K562 (cell line): ENCODE data around the gene DAGLB. TPM values are rescaled to one million over a fixed set of nuclear protein-coding genes. Genes with fewer than 3 reads are reported as not detected.

Source experiments
- ARID1B ChIP-seq: fragments of 450-650 bp; IDR thresholded peaks from 2 replicates; pipeline ENCODE4 v1.6.1; 2016; ENCODE audit warnings: antibody characterized with exemption, mild to moderate bottlenecking, inconsistent platforms
- ATF1 ChIP-seq, 2 experiments: fragments of 450-650 bp in 1 of 2; IDR thresholded peaks; 2 replicates each; pipeline ENCODE4 v1.6.1; 2016; ENCODE audit warnings: missing compliant biosample characterization in 1 of 2, missing genetic modification characterization in 1 of 2
- BMI1 ChIP-seq: fragments of 150-350 bp; IDR thresholded peaks from 2 replicates; pipeline ENCODE4 v1.6.1; 2014; ENCODE audit warnings: low read length
- EHMT2 ChIP-seq: fragments of 450-650 bp; IDR thresholded peaks from 2 replicates; pipeline ENCODE4 v1.6.1; 2018; ENCODE audit warnings: antibody characterized with exemption
- ELF2 ChIP-seq: fragments of 250-450 bp; sonication (Bioruptor Pico); IDR thresholded peaks from 2 replicates; pipeline ENCODE4 v1.5.0; 2021; ENCODE audit warnings: mild to moderate bottlenecking
- FOXK2 ChIP-seq, 2 experiments: fragments of 450-650 bp; IDR thresholded peaks in 1 of 2; conservative IDR thresholded peaks in 1 of 2; 2 replicates each; pipeline ENCODE4 v1.6.1; 2016; ENCODE audit warnings: low read depth in 2 of 2, mild to moderate bottlenecking in 1 of 2
- HDAC8 ChIP-seq: fragments of 450-650 bp; IDR thresholded peaks from 2 replicates; pipeline ENCODE4 v1.6.1; 2016; ENCODE audit warnings: mild to moderate bottlenecking, missing genetic modification characterization, moderate library complexity, missing compliant biosample characterization
- ILF3 ChIP-seq: fragments of 450-650 bp; IDR thresholded peaks from 2 replicates; pipeline ENCODE4 v1.6.1; 2018; ENCODE audit warnings: antibody characterized with exemption, mild to moderate bottlenecking, moderate library complexity, borderline replicate concordance
- IRF2 ChIP-seq: sonication (generic); formaldehyde crosslinking; IDR thresholded peaks from 2 replicates; pipeline ENCODE4 v1.8.1; 2022; ENCODE audit warnings: mild to moderate bottlenecking, missing genetic modification reagents
- KDM4B ChIP-seq, 2 experiments: fragments of 450-650 bp in 1 of 2; sonication (generic) in 1 of 2; IDR thresholded peaks; 2 replicates each; pipeline ENCODE4 v1.6.1; 2016 to 2017; ENCODE audit warnings: borderline replicate concordance in 2 of 2, antibody characterized with exemption in 1 of 2, low read depth in 1 of 2, mild to moderate bottlenecking in 1 of 2
- NEUROD1 ChIP-seq: fragments of 150-350 bp; IDR thresholded peaks from 2 replicates; pipeline ENCODE4 v1.6.1; 2014; ENCODE audit warnings: borderline replicate concordance, low read length, low read depth; ENCODE audit not compliant: partially characterized antibody
- PHF8 ChIP-seq: fragments of 200-600 bp; sonication (generic); IDR thresholded peaks from 2 replicates; pipeline ENCODE4 v1.6.1; 2012; ENCODE audit warnings: mixed run types, mild to moderate bottlenecking, inconsistent platforms, low read length, moderate library complexity, borderline replicate concordance
- PRPF4 ChIP-seq: fragments of 200-400 bp; formaldehyde crosslinking; IDR thresholded peaks from one replicate; pipeline ENCODE4 v1.6.1; 2017; ENCODE audit warnings: low read length, low read depth, mild to moderate bottlenecking; ENCODE audit not compliant: insufficient read depth, poor library complexity, severe bottlenecking
- RAD51 ChIP-seq: fragments of 450-650 bp; IDR thresholded peaks from 2 replicates; pipeline ENCODE4 v1.7.1; 2016; ENCODE audit warnings: low read depth, mild to moderate bottlenecking, borderline replicate concordance
- RFX5 ChIP-seq: IDR thresholded peaks from 2 replicates; pipeline ENCODE4 v1.6.1; 2011; ENCODE audit warnings: low read depth, mild to moderate bottlenecking, improper control_type of control experiment, low read length
- ZNF24 ChIP-seq: fragments of 450-650 bp; IDR thresholded peaks from 2 replicates; pipeline ENCODE4 v1.6.1; 2016
- ZNF311 ChIP-seq: fragments of 250-450 bp; sonication (Bioruptor Pico); IDR thresholded peaks from 2 replicates; pipeline ENCODE4 v1.4.0; 2020; ENCODE audit warnings: mild to moderate bottlenecking, moderate library complexity
- polyA plus RNA-seq, 8 experiments: library from polyadenylated mRNA; depleted of rRNA in 4 of 8; stranded (reverse) in 5 of 8; unstranded in 3 of 8; fragments of >200 nt; fragmentation: Nextera tagmentation in 2 of 8; fragmentation: Illumina TruSeq in 1 of 8; extraction: Ambion mirVana in 2 of 8; extraction: Trizol in 1 of 8; gene quantifications; 2 replicates each; pipeline versions ENCODE4 v1.2.1 to v1.2.3, GENCODE V29; 2011 to 2014; ENCODE audit warnings: inconsistent platforms in 1 of 8, missing spikeins in 1 of 8
- total RNA-seq, 7 experiments: library from RNA; depleted of rRNA in 6 of 7; stranded (reverse); fragments of >200 nt in 6 of 7; fragmentation: Illumina TruSeq in 2 of 7; extraction: Trizol in 2 of 7; gene quantifications; 2 replicates each; pipeline versions ENCODE4 v1.2.1 to v1.2.3, GENCODE V29; 2011 to 2021; ENCODE audit warnings: low replicate concordance in 1 of 7
- TF ChIP-seq, protein P1 (sequence below): fragments of 450-650 bp; IDR thresholded peaks from 2 replicates; pipeline ENCODE4 v1.6.1; 2016; ENCODE audit warnings: antibody characterized with exemption
- TF ChIP-seq, protein P2 (sequence below): fragments of 450-650 bp; IDR thresholded peaks from 2 replicates; pipeline ENCODE4 v1.6.1; 2016; ENCODE audit warnings: mild to moderate bottlenecking
- TF ChIP-seq, protein P3 (sequence below): fragments of 250-450 bp; sonication (Bioruptor Pico); IDR thresholded peaks from 2 replicates; pipeline ENCODE4 v1.9.0; 2021; ENCODE audit warnings: mild to moderate bottlenecking
- TF ChIP-seq, protein P4 (sequence below): fragments of 250-450 bp; sonication (Bioruptor Pico); IDR thresholded peaks from 2 replicates; pipeline ENCODE4 v1.8.0; 2022; ENCODE audit warnings: moderate library complexity, mild to moderate bottlenecking, inconsistent platforms
- TF ChIP-seq, protein P5 (sequence below): fragments of 250-450 bp; sonication (Bioruptor Pico); IDR thresholded peaks from 2 replicates; pipeline ENCODE4 v1.6.1; 2021; ENCODE audit warnings: mild to moderate bottlenecking

DAGLB gene
- total and polyA plus RNA-seq, 9 of the 15 experiments (the other 6 are each of a cell fraction or from before 2014, with no cell fraction given): 0.92 to 16.4 (median 9.3) TPM

DNA sequence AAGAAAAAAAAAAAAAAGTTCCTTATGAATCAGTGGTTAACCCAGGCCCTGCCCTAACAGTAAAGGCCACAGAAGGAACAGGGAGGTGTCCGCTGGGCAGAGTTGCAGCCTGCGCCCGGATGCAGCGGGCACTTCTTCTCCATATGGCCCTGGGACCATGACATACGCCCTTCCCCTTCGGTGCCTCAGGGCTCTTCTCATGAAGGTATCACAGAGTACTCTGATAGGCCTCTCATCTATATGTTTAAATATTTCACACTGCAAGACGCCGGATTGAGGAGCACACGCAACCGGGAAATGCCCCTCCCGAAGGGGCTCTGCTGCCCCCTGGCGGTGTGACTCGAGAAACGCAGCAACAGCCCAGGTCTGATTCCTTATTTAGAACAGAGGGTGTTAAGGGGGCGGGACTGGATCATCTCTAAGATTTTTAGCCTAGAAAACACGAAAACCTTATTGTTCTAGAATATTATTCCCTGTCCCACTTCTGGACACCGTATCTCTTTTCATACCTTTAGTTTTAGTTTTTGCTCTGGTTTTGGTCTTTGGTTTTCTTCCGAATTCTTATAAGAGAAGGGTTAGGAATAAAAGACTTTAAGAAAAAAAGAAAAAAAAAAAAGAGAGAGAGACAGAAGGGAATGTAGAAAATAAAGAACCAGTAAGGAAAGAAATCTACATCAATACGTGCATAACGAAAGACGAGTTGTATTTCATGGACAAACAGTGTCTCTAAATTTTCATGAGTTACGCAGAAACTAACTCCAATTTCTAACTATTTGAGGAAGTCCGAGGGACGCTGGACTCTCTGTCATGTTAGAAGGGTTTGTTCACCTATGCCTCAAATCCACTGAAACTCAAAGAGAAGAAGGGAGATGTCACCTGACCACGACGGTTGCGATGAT lies 12.0 kb downstream of the DAGLB start (continued):
- TF ChIP-seq, protein P1, sequence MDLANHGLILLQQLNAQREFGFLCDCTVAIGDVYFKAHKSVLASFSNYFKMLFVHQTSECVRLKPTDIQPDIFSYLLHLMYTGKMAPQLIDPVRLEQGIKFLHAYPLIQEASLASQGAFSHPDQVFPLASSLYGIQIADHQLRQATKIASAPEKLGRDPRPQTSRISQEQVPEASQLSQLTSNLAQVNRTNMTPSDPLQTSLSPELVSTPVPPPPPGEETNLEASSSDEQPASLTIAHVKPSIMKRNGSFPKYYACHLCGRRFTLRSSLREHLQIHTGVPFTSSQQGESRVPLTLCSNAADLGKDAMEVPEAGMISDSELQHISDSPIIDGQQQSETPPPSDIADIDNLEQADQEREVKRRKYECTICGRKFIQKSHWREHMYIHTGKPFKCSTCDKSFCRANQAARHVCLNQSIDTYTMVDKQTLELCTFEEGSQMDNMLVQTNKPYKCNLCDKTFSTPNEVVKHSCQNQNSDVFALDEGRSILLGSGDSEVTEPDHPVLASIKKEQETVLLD: no peak
- no peak for TF ChIP-seq NEUROD1
- no peak for TF ChIP-seq ZNF24
- TF ChIP-seq, protein P2, sequence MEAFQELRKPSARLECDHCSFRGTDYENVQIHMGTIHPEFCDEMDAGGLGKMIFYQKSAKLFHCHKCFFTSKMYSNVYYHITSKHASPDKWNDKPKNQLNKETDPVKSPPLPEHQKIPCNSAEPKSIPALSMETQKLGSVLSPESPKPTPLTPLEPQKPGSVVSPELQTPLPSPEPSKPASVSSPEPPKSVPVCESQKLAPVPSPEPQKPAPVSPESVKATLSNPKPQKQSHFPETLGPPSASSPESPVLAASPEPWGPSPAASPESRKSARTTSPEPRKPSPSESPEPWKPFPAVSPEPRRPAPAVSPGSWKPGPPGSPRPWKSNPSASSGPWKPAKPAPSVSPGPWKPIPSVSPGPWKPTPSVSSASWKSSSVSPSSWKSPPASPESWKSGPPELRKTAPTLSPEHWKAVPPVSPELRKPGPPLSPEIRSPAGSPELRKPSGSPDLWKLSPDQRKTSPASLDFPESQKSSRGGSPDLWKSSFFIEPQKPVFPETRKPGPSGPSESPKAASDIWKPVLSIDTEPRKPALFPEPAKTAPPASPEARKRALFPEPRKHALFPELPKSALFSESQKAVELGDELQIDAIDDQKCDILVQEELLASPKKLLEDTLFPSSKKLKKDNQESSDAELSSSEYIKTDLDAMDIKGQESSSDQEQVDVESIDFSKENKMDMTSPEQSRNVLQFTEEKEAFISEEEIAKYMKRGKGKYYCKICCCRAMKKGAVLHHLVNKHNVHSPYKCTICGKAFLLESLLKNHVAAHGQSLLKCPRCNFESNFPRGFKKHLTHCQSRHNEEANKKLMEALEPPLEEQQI: no peak
- TF ChIP-seq, protein P3, sequence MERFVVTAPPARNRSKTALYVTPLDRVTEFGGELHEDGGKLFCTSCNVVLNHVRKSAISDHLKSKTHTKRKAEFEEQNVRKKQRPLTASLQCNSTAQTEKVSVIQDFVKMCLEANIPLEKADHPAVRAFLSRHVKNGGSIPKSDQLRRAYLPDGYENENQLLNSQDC: no peak
- TF ChIP-seq ARID1B: no peak
- TF ChIP-seq RAD51: no peak
- no peak for TF ChIP-seq ATF1 (CRISPR knock-in tag; IDR thresholded peaks at IDR 0.05)
- TF ChIP-seq ATF1 (tag; IDR thresholded peaks at IDR 0.05): no peak
- no peak for TF ChIP-seq BMI1
- no peak for TF ChIP-seq ELF2
- no peak for TF ChIP-seq HDAC8 (tag)
- no peak for TF ChIP-seq ILF3
- no peak for TF ChIP-seq PHF8
- TF ChIP-seq, protein P4, sequence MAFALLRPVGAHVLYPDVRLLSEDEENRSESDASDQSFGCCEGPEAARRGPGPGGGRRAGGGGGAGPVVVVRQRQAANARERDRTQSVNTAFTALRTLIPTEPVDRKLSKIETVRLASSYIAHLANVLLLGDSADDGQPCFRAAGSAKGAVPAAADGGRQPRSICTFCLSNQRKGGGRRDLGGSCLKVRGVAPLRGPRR: no peak
- no peak for TF ChIP-seq RFX5
- TF ChIP-seq, protein P5, sequence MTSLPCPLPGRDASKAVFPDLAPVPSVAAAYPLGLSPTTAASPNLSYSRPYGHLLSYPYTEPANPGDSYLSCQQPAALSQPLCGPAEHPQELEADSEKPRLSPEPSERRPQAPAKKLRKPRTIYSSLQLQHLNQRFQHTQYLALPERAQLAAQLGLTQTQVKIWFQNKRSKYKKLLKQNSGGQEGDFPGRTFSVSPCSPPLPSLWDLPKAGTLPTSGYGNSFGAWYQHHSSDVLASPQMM (CRISPR knock-in tag): no peak
- no peak for TF ChIP-seq IRF2 (CRISPR knock-in tag)
- no peak for TF ChIP-seq KDM4B (IDR thresholded peaks at IDR 0.05; ENCODE audit: borderline replicate concordance in 2 of 2, low read depth in 1 of 2)
- peak; percentile 43 to 56; a peak in 2 of 4 replicates for TF ChIP-seq FOXK2 (conservative IDR thresholded peaks at IDR 0.05 in 1 of 2, IDR thresholded peaks at IDR 0.05 in 1 of 2; ENCODE audit: low read depth in 2 of 2)
- TF ChIP-seq ZNF311: no peak
- TF ChIP-seq PRPF4: no peak
- no peak for TF ChIP-seq EHMT2
